Measurements from ENCODE around the gene MEGF9. TPM values are rescaled to one million over a fixed set of nuclear protein-coding genes. Genes with fewer than 3 reads are reported as not detected.
"Not testable (repeated sequence)": the region's sequence is repeated elsewhere in the genome, so short reads cannot be mapped to it uniquely, and the experiment has no call there.

MEGF9 gene
- 1.9 TPM for polyA plus RNA-seq (2013, experiment 1 of 2)
- 3.0 TPM for polyA plus RNA-seq (2013, experiment 2 of 2)

- Histone ChIP-seq H3K27ac (ENCODE audit: low read depth, low read length) (peak within 1 kb of the TSS; percentile 14), H3K9ac (ENCODE audit: low read depth, low read length) (peak within 1 kb of the TSS; percentile 79)
Measured at GRCh38 chr9:120714088-120714845, at the start of gene MEGF9. MEGF9 (minus strand) TSS chr9:120714470; CDS start chr9:120714358, 112 bp downstream.

DNA sequence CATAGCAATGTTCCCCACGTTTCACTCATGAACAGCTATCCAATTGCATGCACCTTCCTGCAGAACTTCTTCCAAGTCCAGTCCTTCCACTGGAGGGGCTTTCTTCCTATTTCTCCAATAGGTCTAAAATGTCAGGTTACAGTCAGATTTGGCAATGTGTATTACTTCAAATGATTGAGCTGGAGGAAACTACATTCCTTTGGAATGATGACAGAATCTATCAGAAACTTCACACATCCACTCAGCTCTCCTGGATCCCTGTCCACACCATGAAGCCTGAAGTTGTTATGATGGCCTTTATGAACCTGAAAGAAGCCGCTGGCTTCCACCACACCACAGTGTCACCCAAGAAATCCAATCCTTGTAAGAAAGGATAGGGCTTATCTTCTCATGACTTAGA is 46.7 kb upstream of the MEGF9 start:
- H3K4me3 ChIP-seq (ENCODE audit: low read length), result no peak overlapping the region
- no peaks in the 10 kb centered on the region for H3K4me1 ChIP-seq (ENCODE audit: insufficient read depth, low read length)
- H3K9ac ChIP-seq (ENCODE audit: low read depth, low read length), result no peak overlapping the region
- no peaks in the 10 kb centered on the region for H3K9me3 ChIP-seq (ENCODE audit: insufficient read depth, low read depth, low read length)
- no peak overlapping the region for H3K27ac ChIP-seq (ENCODE audit: low read depth, low read length)
- WGBS, result 95% methylated on average over 2 of the region's 2 CpGs
- H3K36me3 ChIP-seq (ENCODE audit: insufficient read depth, low read length), result peaks cover 71% of the 10 kb centered on the region
- H3K27me3 ChIP-seq (ENCODE audit: insufficient read depth, low read length), result no peaks in the 10 kb centered on the region

More at GRCh38 chr9:120714088-120714845, at the start of gene MEGF9:
- Histone ChIP-seq H3K4me1 (ENCODE audit: insufficient read depth, low read length) (no peaks in the 10 kb centered on the region; the same call in 1 of the 2 replicates), H3K27me3 (ENCODE audit: insufficient read depth, low read length) (peaks cover 41% of the 10 kb centered on the region), H3K9me3 (ENCODE audit: insufficient read depth, low read depth, low read length) (no peaks in the 10 kb centered on the region), H3K4me3 (ENCODE audit: low read length) (peak within 1 kb of the TSS; percentile 67), H3K36me3 (ENCODE audit: insufficient read depth, low read length) (no peaks in the 10 kb centered on the region)
- whole genome bisulfite sequencing, result under 1% methylated on average over 102 of the region's 102 CpGs

DNA sequence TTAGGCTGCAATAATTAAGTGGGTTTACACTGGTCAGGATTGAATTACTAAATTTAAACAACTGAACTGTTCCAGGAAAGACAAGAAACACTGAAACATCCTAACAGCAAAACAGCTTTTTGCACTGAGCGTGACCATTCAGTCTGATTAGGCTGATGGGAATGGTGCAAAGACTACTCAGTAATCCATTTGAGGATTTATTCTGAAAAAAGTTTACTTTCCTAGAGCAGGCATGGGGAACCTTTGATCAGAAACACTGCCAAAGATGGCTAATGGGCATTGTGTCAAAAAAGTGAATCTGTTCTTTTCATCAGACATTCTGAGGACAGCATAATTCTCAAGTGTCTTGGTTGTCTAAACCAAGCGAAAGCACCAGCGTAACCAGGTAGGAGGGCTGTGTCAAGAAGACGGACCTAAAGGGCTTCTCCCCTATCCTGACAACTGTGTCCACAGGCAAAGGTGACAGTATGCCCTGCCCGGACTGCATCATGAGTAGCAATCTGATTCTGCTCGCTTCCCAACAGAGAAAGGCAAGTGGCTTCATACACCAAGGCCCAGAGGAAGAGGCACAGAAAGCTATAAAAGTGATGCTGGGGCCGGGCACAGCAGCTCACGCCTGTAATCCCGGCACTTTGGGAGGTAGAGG is 45.6 kb upstream of the MEGF9 start:
- peaks cover 61% of the 10 kb centered on the region for H3K36me3 ChIP-seq (ENCODE audit: insufficient read depth, low read length)
- WGBS, result 95% methylated on average over 9 of the region's 9 CpGs
- no peak overlapping the region for H3K27ac ChIP-seq (ENCODE audit: low read depth, low read length)
- no peaks in the 10 kb centered on the region for H3K4me1 ChIP-seq (ENCODE audit: insufficient read depth, low read length)
- H3K9me3 ChIP-seq (ENCODE audit: insufficient read depth, low read depth, low read length), result no peaks in the 10 kb centered on the region
- H3K4me3 ChIP-seq (ENCODE audit: low read length), result no peak overlapping the region
- no peaks in the 10 kb centered on the region for H3K27me3 ChIP-seq (ENCODE audit: insufficient read depth, low read length)
- no peak overlapping the region; the same call in 1 of the 2 replicates for H3K9ac ChIP-seq (ENCODE audit: low read depth, low read length)

DNA sequence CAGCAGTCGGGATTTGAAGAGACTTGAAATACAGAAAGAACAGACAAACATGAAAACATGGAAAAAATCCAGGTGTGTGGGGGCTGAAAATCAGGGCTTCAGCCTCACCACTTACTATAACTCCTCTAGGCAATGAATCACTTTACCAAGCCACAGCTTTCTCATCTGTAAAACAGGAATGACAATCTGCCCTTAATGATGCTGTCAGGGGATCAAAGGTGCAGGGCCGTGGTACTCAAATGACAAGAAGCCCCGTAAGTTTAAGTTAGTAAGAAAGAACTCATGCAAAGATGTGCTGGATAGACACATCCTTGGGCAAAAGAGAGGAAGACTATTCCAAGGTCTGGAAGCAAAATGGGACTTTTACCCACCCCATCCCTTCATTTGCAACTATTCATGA is 44.3 kb upstream of the MEGF9 start:
- Histone ChIP-seq H3K4me1 (ENCODE audit: insufficient read depth, low read length) (no peaks in the 10 kb centered on the region), H3K27me3 (ENCODE audit: insufficient read depth, low read length) (no peaks in the 10 kb centered on the region), H3K4me3 (ENCODE audit: low read length) (no peak overlapping the region), H3K27ac (ENCODE audit: low read depth, low read length) (no peak overlapping the region), H3K9ac (ENCODE audit: low read depth, low read length) (no peak overlapping the region), H3K9me3 (ENCODE audit: insufficient read depth, low read depth, low read length) (no peaks in the 10 kb centered on the region), H3K36me3 (ENCODE audit: insufficient read depth, low read length) (peaks cover 48% of the 10 kb centered on the region)
- WGBS, result 93% methylated on average over 3 of the region's 3 CpGs

GRCh38 chr9:120757026-120757913 is 43.0 kb upstream of the MEGF9 start:
- no peaks in the 10 kb centered on the region for H3K27me3 ChIP-seq (ENCODE audit: insufficient read depth, low read length)
- no peaks in the 10 kb centered on the region for H3K4me1 ChIP-seq (ENCODE audit: insufficient read depth, low read length)
- no peak overlapping the region for H3K9ac ChIP-seq (ENCODE audit: low read depth, low read length)
- H3K9me3 ChIP-seq (ENCODE audit: insufficient read depth, low read depth, low read length), result no peaks in the 10 kb centered on the region
- WGBS, result 100% methylated on average over 3 of the region's 6 CpGs
- H3K27ac ChIP-seq (ENCODE audit: low read depth, low read length), result no peak overlapping the region
- peaks cover 35% of the 10 kb centered on the region for H3K36me3 ChIP-seq (ENCODE audit: insufficient read depth, low read length)
- no peak overlapping the region for H3K4me3 ChIP-seq (ENCODE audit: low read length)

DNA sequence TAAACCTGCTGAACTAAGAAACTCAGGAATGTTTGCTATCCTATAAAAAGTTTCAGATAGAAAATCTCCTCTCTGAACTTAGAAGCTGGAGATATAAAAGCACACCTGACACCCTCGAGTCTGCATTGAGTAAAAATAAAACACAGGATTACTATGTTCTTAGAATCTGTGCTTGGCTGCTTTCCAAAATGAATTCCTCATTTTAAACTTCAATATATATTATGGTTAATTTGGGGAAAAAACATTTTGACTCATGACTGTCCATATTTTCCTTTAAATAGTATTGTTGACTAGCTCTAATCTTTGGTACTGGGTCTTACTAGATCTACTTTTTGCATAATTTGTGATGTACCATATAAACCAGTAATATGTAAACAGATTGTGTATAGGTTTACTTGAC is 42.3 kb upstream of the MEGF9 start:
- no CpG with 5 or more reads among the region's 1 CpG for WGBS
- H3K9me3 ChIP-seq (ENCODE audit: insufficient read depth, low read depth, low read length), result no peaks in the 10 kb centered on the region
- H3K27me3 ChIP-seq (ENCODE audit: insufficient read depth, low read length), result no peaks in the 10 kb centered on the region
- no peak overlapping the region for H3K9ac ChIP-seq (ENCODE audit: low read depth, low read length)
- H3K27ac ChIP-seq (ENCODE audit: low read depth, low read length), result no peak overlapping the region
- no peaks in the 10 kb centered on the region for H3K4me1 ChIP-seq (ENCODE audit: insufficient read depth, low read length)
- H3K36me3 ChIP-seq (ENCODE audit: insufficient read depth, low read length), result peaks cover 29% of the 10 kb centered on the region
- H3K4me3 ChIP-seq (ENCODE audit: low read length), result no peak overlapping the region

- WGBS, result 36% methylated on average over 5 of the region's 6 CpGs
- Histone ChIP-seq H3K9ac (ENCODE audit: low read depth, low read length) (no peak overlapping the region), H3K27ac (ENCODE audit: low read depth, low read length) (no peak overlapping the region), H3K4me3 (ENCODE audit: low read length) (no peak overlapping the region), H3K9me3 (ENCODE audit: insufficient read depth, low read depth, low read length) (no peaks in the 10 kb centered on the region), H3K36me3 (ENCODE audit: insufficient read depth, low read length) (peaks cover 23% of the 10 kb centered on the region), H3K27me3 (ENCODE audit: insufficient read depth, low read length) (no peaks in the 10 kb centered on the region), H3K4me1 (ENCODE audit: insufficient read depth, low read length) (no peaks in the 10 kb centered on the region)
Measured at GRCh38 chr9:120755810-120756434, 41.7 kb upstream of the MEGF9 start.

- Histone ChIP-seq H3K4me1 (ENCODE audit: insufficient read depth, low read length) (no peaks in the 10 kb centered on the region), H3K27me3 (ENCODE audit: insufficient read depth, low read length) (no peaks in the 10 kb centered on the region), H3K27ac (ENCODE audit: low read depth, low read length) (no peak overlapping the region), H3K4me3 (ENCODE audit: low read length) (no peak overlapping the region), H3K9me3 (ENCODE audit: insufficient read depth, low read depth, low read length) (no peaks in the 10 kb centered on the region), H3K36me3 (ENCODE audit: insufficient read depth, low read length) (peaks cover 19% of the 10 kb centered on the region; the same call in 1 of the 2 replicates), H3K9ac (ENCODE audit: low read depth, low read length) (no peak overlapping the region)
- 100% methylated on average over 2 of the region's 2 CpGs for WGBS
Measured at GRCh38 chr9:120755044-120755443, 40.8 kb upstream of the MEGF9 start.

DNA sequence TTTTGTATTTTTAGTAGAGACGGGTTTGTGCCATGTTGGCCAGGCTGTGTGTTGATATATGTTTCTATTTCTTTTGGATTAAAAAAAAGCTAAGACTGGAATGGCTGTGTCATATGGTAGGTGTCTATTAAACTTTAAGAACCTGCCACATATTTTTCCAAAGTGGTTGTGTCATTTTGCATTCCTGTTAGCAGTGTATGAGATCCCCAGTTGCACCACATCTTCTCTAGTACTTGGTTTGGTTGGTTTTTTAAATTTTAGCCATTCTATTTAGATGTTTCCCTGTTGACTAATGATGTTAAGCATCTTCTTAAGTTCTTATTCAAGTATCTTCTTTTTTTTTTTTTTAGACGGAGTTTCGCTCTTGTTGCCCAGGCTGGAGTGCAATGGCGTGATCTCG is 36.2 kb upstream of the MEGF9 start:
- Histone ChIP-seq H3K4me3 (ENCODE audit: low read length) (no peak overlapping the region), H3K9me3 (ENCODE audit: insufficient read depth, low read depth, low read length) (no peaks in the 10 kb centered on the region), H3K36me3 (ENCODE audit: insufficient read depth, low read length) (no peaks in the 10 kb centered on the region), H3K4me1 (ENCODE audit: insufficient read depth, low read length) (no peaks in the 10 kb centered on the region), H3K9ac (ENCODE audit: low read depth, low read length) (no peak overlapping the region), H3K27me3 (ENCODE audit: insufficient read depth, low read length) (no peaks in the 10 kb centered on the region), H3K27ac (ENCODE audit: low read depth, low read length) (no peak overlapping the region)
- 96% methylated on average over 5 of the region's 5 CpGs for WGBS

DNA sequence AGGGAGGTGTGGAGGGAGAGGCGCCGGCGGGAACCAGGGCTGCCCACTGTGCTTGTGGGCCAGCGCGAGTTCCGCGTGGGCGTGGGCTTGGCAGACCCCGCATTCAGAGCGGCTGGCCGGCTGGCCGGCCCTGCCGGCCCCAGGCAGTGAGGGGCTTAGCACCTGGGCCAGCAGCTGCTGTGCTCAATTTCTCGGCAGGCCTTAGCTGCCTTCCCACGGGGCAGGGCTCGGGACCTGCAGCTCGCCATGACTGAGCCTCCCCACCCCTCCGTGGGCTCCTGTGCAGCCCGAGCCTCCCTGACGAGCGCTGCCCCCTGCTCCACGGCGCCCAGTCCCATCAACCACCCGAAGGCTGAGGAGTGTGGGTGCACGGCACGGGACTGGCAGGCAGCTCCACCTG is 32.1 kb upstream of the MEGF9 start:
- not testable (repeated sequence) for H3K27ac ChIP-seq (ENCODE audit: low read depth, low read length); H3K27me3 ChIP-seq (ENCODE audit: insufficient read depth, low read length); H3K4me1 ChIP-seq (ENCODE audit: insufficient read depth, low read length); H3K4me3 ChIP-seq (ENCODE audit: low read length); H3K9me3 ChIP-seq (ENCODE audit: insufficient read depth, low read depth, low read length); H3K36me3 ChIP-seq (ENCODE audit: insufficient read depth, low read length); H3K9ac ChIP-seq (ENCODE audit: low read depth, low read length)
- WGBS, result 96% methylated on average over 26 of the region's 26 CpGs
